GM19372 (cell line): ENCODE results near the gene ATIC.
"Not testable (repeated sequence)": the region's sequence is repeated elsewhere in the genome, so short reads cannot be mapped to it uniquely, and the experiment has no call there.

ENCODE experiments used
- ATAC-seq: cut with Tn5 transposase; IDR thresholded peaks from one replicate; pipeline ENCODE4 v1.9.1; 2021; ENCODE audit warnings: mild to moderate bottlenecking, low read depth, moderate library complexity; ENCODE audit not compliant: unreplicated experiment

ATIC gene

DNA sequence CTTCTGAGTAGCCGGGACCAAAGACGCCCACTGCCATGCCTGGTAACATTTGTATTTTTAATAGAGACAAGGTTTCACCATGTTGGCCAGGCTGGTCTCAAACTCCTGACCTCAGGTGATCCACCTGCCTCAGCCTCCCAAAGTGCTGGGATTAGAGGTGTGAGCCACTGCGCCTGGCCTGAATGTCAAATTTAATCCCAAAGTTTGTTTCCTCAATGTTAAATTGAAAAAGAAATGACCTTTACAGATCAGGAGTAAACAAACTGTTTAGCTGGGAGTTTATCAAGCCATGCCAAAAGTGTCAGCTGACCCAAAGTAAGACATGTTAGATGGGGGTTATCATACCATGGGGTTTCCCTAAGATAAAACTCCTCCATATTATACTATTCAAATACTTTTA, 48.2 kb downstream of the ATIC start:
- not testable (repeated sequence) for ATAC-seq

- ATAC-seq, result no peak
These were observed 48.7 kb downstream of the ATIC start for GRCh38 chr2:215360596-215360995.

GRCh38 chr2:215361211-215361875, 49.5 kb downstream of the ATIC start:
- ATAC-seq, result no peak

GRCh38 chr2:215361876-215362561, 50.2 kb downstream of the ATIC start:
- no peak for ATAC-seq

DNA sequence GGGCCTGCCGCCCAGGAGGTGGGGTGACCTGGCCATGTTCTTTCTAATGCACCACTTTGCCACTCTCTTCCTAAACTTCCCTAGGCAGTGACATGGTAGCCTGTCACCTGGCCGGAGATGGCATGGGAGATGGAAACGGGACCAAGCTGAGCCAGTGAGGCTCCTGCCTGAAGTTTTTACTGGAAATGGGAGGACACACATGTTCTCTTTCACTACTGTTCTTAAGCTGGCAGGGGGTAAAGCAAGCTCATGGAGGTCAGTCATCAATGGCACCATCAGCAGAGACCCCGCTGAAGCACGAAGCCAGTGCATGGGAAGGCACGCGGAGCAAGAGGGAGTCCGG, 50.7 kb downstream of the ATIC start:
- ATAC-seq, result no peak

DNA sequence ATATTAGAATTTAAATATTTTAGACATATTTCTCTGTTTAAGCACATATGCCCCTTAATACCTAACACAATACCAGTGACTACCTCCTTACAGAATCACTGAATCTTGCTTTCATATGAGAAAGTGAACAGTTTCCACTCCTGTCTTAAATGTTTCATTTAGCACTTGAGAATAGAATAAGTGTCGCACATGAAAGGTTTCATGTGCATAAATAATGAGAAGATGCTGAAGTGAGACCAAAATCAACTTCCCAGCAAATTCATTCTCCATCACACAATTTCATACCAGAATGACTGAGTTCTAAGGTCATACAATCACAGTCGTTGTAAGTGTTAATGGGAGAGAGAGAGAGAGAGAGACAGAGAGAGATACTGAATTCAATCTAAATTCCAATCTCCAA, 51.2 kb downstream of the ATIC start:
- no peak for ATAC-seq

GRCh38 chr2:215363461-215364156, 51.8 kb downstream of the ATIC start:
- ATAC-seq, result no peak

DNA sequence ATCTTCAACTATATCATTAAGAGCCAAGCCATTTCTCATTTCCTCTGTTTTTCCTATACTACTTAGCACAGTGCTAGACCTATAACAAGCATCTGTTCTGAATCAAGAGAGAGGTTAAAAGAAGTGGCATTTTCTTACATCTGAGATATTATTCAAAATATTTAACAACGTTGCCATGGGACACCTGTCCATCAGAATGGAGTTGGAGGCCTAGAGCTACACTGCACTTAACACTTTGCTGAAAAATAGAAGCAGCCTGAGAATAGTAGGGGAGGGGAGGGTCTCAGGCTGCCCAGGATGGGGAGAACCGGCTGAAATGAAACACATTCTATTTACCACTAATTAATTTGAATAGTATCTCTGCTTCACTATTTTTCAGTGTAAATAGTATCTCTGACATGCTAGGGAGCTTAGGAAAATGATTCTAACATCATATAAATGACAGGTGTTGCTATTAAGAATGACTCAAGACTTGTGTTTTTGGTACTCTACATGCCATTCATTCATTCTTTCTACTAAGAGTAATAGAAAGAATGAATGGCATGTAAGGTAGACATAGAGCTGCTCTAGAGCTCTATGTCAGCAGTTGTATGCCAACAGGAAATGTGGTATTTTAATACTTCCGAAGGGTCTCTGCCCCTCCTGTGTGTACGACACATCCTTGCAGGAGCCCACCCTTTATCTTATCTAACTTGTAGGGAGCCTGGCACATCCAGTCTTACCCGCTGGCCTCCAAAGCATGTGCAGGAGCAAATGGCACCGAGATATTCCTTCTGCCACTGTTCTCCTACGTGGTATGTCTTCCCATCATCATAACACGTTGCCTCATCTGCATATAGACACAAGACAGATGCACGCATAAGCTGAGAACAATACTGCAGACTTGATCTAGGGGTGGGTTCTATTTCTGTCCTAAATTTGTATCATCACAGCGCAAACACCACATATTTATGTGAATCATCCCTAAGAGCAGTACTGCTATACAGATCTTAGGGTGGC, 52.6 kb downstream of the ATIC start:
- ATAC-seq, result no peak

DNA sequence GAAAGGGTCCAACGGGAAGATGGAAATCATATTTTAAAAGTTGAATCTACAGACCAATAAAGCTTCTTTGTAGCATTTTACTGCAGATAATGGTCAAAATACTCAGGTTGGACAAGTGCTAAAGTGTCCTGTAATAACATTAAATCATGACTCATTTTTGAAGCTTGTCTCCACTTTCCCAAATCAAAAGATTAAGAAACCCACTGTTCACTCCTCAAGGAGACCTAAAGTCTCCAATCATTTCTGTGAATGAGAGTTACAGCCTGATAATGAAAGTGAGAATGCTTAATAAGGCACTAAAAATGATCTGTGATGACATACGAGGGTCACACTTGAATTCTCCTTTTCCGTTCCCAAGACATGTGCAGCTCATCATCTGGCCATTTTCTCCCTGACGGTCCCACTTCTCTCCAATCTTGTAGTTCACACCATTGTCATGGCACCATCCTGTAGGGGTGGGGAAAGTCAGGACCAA, 53.4 kb downstream of the ATIC start:
- ATAC-seq, result no peak

DNA sequence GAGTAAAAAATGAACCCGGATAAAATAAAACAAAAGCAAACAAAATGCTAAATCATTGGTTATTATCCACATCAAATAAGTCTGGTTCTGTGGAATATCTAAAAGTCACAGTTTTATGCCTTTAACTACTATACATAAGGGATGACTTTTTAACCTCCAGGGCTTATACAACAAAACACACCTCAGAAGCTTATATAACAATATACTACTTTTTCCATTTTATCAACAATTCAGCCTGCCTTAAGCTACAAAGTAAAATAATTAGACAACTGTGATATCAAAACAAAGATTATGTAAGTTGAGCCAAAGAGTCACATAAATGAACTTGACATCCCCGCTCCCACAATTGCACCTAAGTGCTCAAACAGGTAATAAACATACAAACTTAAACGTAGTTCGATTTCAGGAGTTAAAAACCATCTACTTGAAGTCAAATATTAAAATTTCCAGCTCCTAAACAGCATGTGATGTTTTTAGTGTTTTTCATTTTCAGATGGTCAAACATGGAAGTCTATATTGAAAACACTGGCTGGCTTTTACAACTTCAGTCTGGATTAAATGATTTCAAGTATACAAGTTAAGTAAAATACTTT, 54.7 kb downstream of the ATIC start:
- ATAC-seq, result no peak

DNA sequence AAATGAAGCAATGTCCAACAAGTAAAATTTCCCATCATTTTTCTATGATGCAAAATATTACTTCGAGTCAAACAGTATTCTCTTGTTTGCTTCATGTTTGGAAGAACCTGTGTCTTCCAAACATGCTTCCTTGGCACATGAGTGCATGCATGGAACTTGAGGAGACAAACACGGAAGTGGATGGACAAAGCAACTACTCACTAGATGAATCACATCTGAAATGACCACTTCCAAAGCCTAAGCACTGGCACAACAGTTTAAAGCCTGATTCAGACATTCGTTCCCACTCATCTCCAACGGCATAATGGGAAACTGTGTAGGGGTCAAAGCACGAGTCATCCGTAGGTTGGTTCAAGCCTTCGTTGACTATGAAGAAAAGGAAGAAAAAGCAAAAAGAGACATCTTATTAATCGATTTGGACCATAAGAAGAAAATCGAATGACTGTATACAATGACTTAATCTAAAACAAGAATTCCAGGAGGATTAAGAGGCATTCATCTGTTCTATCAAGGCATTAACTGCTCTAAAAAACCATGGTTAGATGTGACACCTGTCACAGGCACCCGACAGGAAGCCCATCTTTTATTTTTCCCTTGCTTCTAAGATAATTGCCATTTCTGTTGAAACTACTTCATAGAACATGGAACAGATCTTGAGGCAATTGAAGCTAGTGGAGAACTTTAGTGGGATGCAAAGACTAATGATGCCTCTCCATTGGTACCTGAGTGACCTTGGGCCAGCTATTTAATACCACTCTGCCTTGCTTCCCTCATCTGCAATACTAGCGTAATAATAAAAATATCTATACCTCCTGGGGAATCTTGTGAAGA, 56.0 kb downstream of the ATIC start:
- no peak for ATAC-seq

DNA sequence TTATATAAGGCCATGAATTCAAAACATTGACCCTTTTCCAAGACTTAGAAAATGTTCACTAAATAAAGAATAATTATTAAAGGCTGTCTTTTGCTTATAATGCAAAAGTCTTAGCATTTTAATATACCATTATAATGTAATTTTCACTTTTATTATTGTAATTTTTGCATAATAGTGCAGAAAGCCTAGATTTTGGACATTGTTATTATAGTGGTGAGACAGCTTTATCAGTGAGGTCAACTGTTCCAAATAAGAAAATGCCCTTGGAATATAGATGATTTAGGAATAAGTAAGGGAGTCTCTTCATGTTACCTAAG, 56.6 kb downstream of the ATIC start:
- ATAC-seq, result no peak

- ATAC-seq, result no peak
These were observed 57.4 kb downstream of the ATIC start for GRCh38 chr2:215369181-215369760.

- ATAC-seq, result no peak
These were observed 58.5 kb downstream of the ATIC start for GRCh38 chr2:215370112-215370965.

- ATAC-seq, result no peak
These were observed 60.3 kb downstream of the ATIC start for GRCh38 chr2:215371915-215372897.

DNA sequence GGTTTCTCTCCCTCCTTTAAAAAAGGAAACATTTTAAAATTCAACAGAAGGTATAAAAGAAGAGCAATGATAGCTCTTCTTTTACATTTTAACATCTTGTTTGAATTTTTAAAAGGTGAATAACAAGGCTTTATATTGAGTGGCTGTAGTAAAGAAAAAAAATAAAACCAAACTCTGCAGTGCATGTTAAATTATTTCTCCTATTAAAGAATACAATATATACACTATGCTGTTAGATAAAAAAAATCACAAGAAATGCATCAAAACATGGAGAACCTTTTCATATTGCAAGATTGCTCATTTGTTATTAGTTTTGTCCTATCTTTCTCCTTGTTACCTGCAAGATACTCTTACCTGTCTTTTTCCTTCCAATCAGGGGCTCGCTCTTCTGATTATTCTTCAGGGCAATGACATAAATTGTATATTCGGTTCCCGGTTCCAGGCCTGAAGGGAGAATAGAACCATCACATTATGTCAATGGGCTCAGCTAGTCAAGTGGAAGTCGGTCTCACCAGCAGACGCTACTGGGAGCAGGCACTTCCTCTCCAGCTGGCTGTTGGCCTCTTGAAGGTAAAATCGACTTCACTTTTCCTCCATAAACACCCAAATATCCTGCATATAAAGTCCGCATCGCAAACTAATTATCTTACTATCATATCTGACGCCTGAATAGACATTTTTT, 61.2 kb downstream of the ATIC start:
- ATAC-seq, result no peak
